A549 (cell line): Measurements from ENCODE around the gene PNN. TPM values are rescaled to one million over a fixed set of nuclear protein-coding genes. Genes with fewer than 3 reads are reported as not detected.

Source experiments
- ATAC-seq, 2 experiments: fragments of 200-7000 bp in 1 of 2; fragments of >200 bp in 1 of 2; cut with Nextera tagmentation in 1 of 2; cut with Tn5 transposase in 1 of 2; 3 replicates each; pipeline versions ENCODE4 v1.8.0 to v1.9.1; 2018 to 2020; ENCODE audit warnings: mild to moderate bottlenecking in 1 of 2, moderate library complexity in 1 of 2
- CTCF ChIA-PET: fragments of 300-600 bp; sonication (Branson Sonifier 250); formaldehyde crosslinking; extraction: SDS; loops from one replicate; lab custom pipeline; 2021; ENCODE audit warnings: antibody characterized with exemption, inconsistent platforms; lab: Yijun Ruan, JAX
- POLR2A ChIA-PET: fragments of 350-600 bp; formaldehyde crosslinking; extraction: SDS; loops from one replicate; lab custom pipeline; 2021; ENCODE audit warnings: antibody characterized with exemption, inconsistent platforms; lab: Yijun Ruan, JAX
- DNase-seq, 2 experiments: peaks; one replicate each; pipeline versions ENCODE4 v3.0.0 to v3.0.0-alpha.2; 2011 to 2016; ENCODE audit warnings: low read depth in 1 of 2, low spot score in 1 of 2
- FAIRE-seq: peaks from 2 replicates; lab custom pipeline; 2011; peaks lifted over from hg19 to GRCh38; lab: Jason Lieb, UNC
- H3K27ac ChIP-seq, 2 experiments: fragments of >200 bp; sonication (Bioruptor Twin); formaldehyde crosslinking; 3 replicates each; pipeline ENCODE4 v1.5.1; 2016 to 2017
- H3K4me1 ChIP-seq: fragments of >200 bp; sonication (Bioruptor Twin); formaldehyde crosslinking; 3 replicates; pipeline ENCODE4 v1.6.1; 2016
- H3K4me2 ChIP-seq: fragments of >200 bp; sonication (Bioruptor Twin); formaldehyde crosslinking; 3 replicates; pipeline ENCODE4 v1.6.1; 2016
- H3K4me3 ChIP-seq: fragments of >200 bp; sonication (Bioruptor Twin); formaldehyde crosslinking; 3 replicates; pipeline ENCODE4 v1.5.1; 2016
- H3K9me3 ChIP-seq: fragments of >200 bp; sonication (Bioruptor Twin); formaldehyde crosslinking; 3 replicates; pipeline ENCODE4 v1.6.1; 2016
- ATOH8 ChIP-seq: fragments of 250-450 bp; sonication (Bioruptor Pico); IDR thresholded peaks from 2 replicates; pipeline ENCODE4 v1.5.0; 2020; ENCODE audit warnings: low read depth, mild to moderate bottlenecking, moderate library complexity
- BCL3 ChIP-seq: fragments of >200 bp; sonication (Bioruptor Twin); formaldehyde crosslinking; IDR thresholded peaks from 3 replicates; pipeline ENCODE4 v1.6.1; 2016
- BHLHE40 ChIP-seq: IDR thresholded peaks from 2 replicates; pipeline ENCODE4 v1.6.1; 2012; ENCODE audit warnings: low read depth, low read length, inconsistent platforms
- CBX2 ChIP-seq: fragments of 200-600 bp; sonication (generic); IDR thresholded peaks from 2 replicates; pipeline ENCODE4 v1.6.1; 2016; ENCODE audit warnings: low read depth, mild to moderate bottlenecking, borderline replicate concordance
- CEBPB ChIP-seq, 2 experiments: fragments of >200 bp in 1 of 2; sonication (Bioruptor Twin) in 1 of 2; formaldehyde crosslinking in 1 of 2; IDR thresholded peaks; 2 replicates each; pipeline ENCODE4 v1.6.1; 2012 to 2016
- CHD2 ChIP-seq: fragments of 150-350 bp; IDR thresholded peaks from 2 replicates; pipeline ENCODE4 v1.6.1; 2014; ENCODE audit warnings: low read length; ENCODE audit not compliant: partially characterized antibody
- CHD4 ChIP-seq: fragments of 200-600 bp; sonication (generic); IDR thresholded peaks from 2 replicates; pipeline ENCODE4 v1.6.1; 2016; ENCODE audit warnings: antibody characterized with exemption, mild to moderate bottlenecking, borderline replicate concordance
- E2F6 ChIP-seq: IDR thresholded peaks from 2 replicates; pipeline ENCODE4 v1.6.1; 2012; ENCODE audit warnings: low read depth, borderline replicate concordance
- ESRRA ChIP-seq: fragments of 150-350 bp; IDR thresholded peaks from 2 replicates; pipeline ENCODE4 v1.6.1; 2014; ENCODE audit warnings: mild to moderate bottlenecking, low read length, borderline replicate concordance
- FOSB ChIP-seq: fragments of 250-450 bp; sonication (Bioruptor Pico); IDR thresholded peaks from 2 replicates; pipeline ENCODE4 v1.5.0; 2020; ENCODE audit warnings: mild to moderate bottlenecking, moderate library complexity
- FOSL2 ChIP-seq, 2 experiments: fragments of 450-650 bp in 1 of 2; fragments of >200 bp in 1 of 2; sonication (Bioruptor Twin) in 1 of 2; formaldehyde crosslinking; IDR thresholded peaks; 2 replicates each; pipeline versions ENCODE4 v1.5.0 to v1.6.1; 2016 to 2020; ENCODE audit warnings: mild to moderate bottlenecking in 1 of 2, moderate library complexity in 1 of 2
- GATA3 ChIP-seq: IDR thresholded peaks from 2 replicates; pipeline ENCODE4 v1.6.1; 2012; ENCODE audit warnings: borderline replicate concordance
- HDAC2 ChIP-seq: fragments of 200-600 bp; sonication (generic); IDR thresholded peaks from 2 replicates; pipeline ENCODE4 v1.6.1; 2016
- HMGXB4 ChIP-seq: fragments of 250-450 bp; sonication (Bioruptor Pico); IDR thresholded peaks from 2 replicates; pipeline ENCODE4 v1.5.0; 2021; ENCODE audit warnings: mild to moderate bottlenecking, moderate library complexity, borderline replicate concordance
- JUN ChIP-seq, 2 experiments: fragments of >200 bp; sonication (Bioruptor Twin); formaldehyde crosslinking; IDR thresholded peaks; 2 replicates in 1 of 2; 3 replicates in 1 of 2; pipeline ENCODE4 v1.6.1; 2016 to 2017
- JUNB ChIP-seq: fragments of >200 bp; sonication (Bioruptor Twin); formaldehyde crosslinking; IDR thresholded peaks from 2 replicates; pipeline ENCODE4 v1.6.1; 2016
- KDM1A ChIP-seq: fragments of 200-600 bp; sonication (generic); IDR thresholded peaks from 2 replicates; pipeline ENCODE4 v1.6.1; 2016; ENCODE audit warnings: low read depth, mild to moderate bottlenecking
- KDM5A ChIP-seq: fragments of 200-600 bp; sonication (generic); IDR thresholded peaks from 2 replicates; pipeline ENCODE4 v1.6.1; 2016; ENCODE audit warnings: antibody characterized with exemption, mild to moderate bottlenecking
- MAX ChIP-seq: IDR thresholded peaks from 2 replicates; pipeline ENCODE4 v1.6.1; 2012
- MYC ChIP-seq: IDR thresholded peaks from 2 replicates; pipeline ENCODE4 v1.6.1; 2012; ENCODE audit warnings: mild to moderate bottlenecking, inconsistent platforms, low read length, improper control_type of control experiment, borderline replicate concordance
- NFE2L2 ChIP-seq: fragments of 150-350 bp; conservative IDR thresholded peaks from 2 replicates; pipeline ENCODE4 v1.6.1; 2014; ENCODE audit warnings: low read length
- NPAS2 ChIP-seq: fragments of 250-450 bp; sonication (Bioruptor Pico); IDR thresholded peaks from 2 replicates; pipeline ENCODE4 v1.8.0; 2022; ENCODE audit warnings: mild to moderate bottlenecking, moderate library complexity, borderline replicate concordance
- PBX3 ChIP-seq: IDR thresholded peaks from 2 replicates; pipeline ENCODE4 v1.6.1; 2012
- POLR2A ChIP-seq: IDR thresholded peaks from 2 replicates; pipeline ENCODE4 v1.6.1; 2012; ENCODE audit warnings: mild to moderate bottlenecking, low read length
- RCOR1 ChIP-seq: fragments of 150-350 bp; IDR thresholded peaks from 2 replicates; pipeline ENCODE4 v1.6.1; 2014; ENCODE audit warnings: antibody characterized with exemption, low read length, low read depth
- REST ChIP-seq: fragments of 200-600 bp; sonication (generic); IDR thresholded peaks from 2 replicates; pipeline ENCODE4 v1.6.1; 2016; ENCODE audit warnings: antibody characterized with exemption, mild to moderate bottlenecking, moderate library complexity
- RFX5 ChIP-seq: fragments of 450-650 bp; IDR thresholded peaks from 2 replicates; pipeline ENCODE4 v1.7.1; 2014; ENCODE audit warnings: antibody characterized with exemption, mild to moderate bottlenecking, moderate library complexity
- RNF2 ChIP-seq: fragments of 200-600 bp; sonication (generic); IDR thresholded peaks from 2 replicates; pipeline ENCODE4 v1.6.1; 2016; ENCODE audit warnings: low read depth, mild to moderate bottlenecking, antibody characterized with exemption, moderate library complexity, borderline replicate concordance
- WGBS: methylation state at CpG from one replicate; pipeline ENCODE4 v1.1.6; 2017; ENCODE audit errors: missing lambda C conversion rate; 5-methylcytosine and 5-hydroxymethylcytosine counted together
- polyA minus RNA-seq: library from RNA; depleted of rRNA, polyadenylated mRNA; stranded (reverse); fragments of >200 nt; gene quantifications from 2 replicates; pipeline ENCODE4 v1.2.3, GENCODE V29; 2011; rRNA and poly(A)+ RNA removed
- polyA plus RNA-seq, 4 experiments: library from polyadenylated mRNA; depleted of rRNA in 3 of 4; stranded (reverse); fragments of >200 nt; fragmentation: RNase III in 1 of 4; extraction: RNeasy Plus Mini Kit Qiagen cat#74134 plus additional on column Dnase treatment in 1 of 4; gene quantifications; 2 replicates in 3 of 4; 3 replicates in 1 of 4; pipeline ENCODE4 v1.2.3, GENCODE V29; 2011 to 2017

Gene PNN
- 40.3 and 50.1 TPM in 2 replicates for polyA plus RNA-seq (2011; rRNA removed)
- polyA plus RNA-seq (2012; cell fraction: cytosol; rRNA removed): 12.8 and 18.7 TPM in 2 replicates
- polyA plus RNA-seq (2012; cell fraction: nucleus; rRNA removed): 45.6 and 146 TPM in 2 replicates
- 108 to 124 TPM (median 117 TPM) in 3 replicates for polyA plus RNA-seq (2017; fragmentation: RNase III; extraction: RNeasy Plus Mini Kit Qiagen cat#74134 plus additional on column Dnase treatment)
- 21.7 and 24.8 TPM in 2 replicates for polyA minus RNA-seq

GRCh38 chr14:39174560-39175444 lies at the start of gene PNN:
TSS of gene PNN (plus strand) at chr14:39175254. CDS start at chr14:39175280, 26 bp downstream.
- Histone ChIP-seq H3K9me3 (no peaks in the 10 kb centered on the region), H3K4me3 (peak within 1 kb of the TSS; percentile 82), H3K4me2 (peak within 1 kb of the TSS; percentile 83), H3K4me1 (peaks cover 36% of the 10 kb centered on the region), H3K27ac (peak within 1 kb of the TSS; percentile 95)
- FAIRE-seq (no peak), DNase-seq (peak; percentile 96 to 100), ATAC-seq (peak; percentile 95)
- ChIA-PET CTCF (interaction anchor here (0.6 kb wide), 1 partner anchor 57 kb away, joined by 3 read pairs; no protein-coding TSS in a partner anchor), POLR2A (interaction anchor here (0.9 to 1.7 kb wide), 12 partner anchors 10 to 258 kb away, joined by 3 to 31 read pairs (median 4); partner anchors contain the start of genes FBXO33, GEMIN2 and SEC23A)
- 2% methylated on average over 50 of the region's 56 CpGs for WGBS
- TF ChIP-seq REST: peak; percentile 83
- TF ChIP-seq RCOR1: no peak
- TF ChIP-seq FOSL2 (IDR thresholded peaks at IDR 0.05): no peak
- TF ChIP-seq FOSL2 (CRISPR knock-in tag; IDR thresholded peaks at IDR 0.05): no peak
- peak; percentile 58; the same call in 1 of the 2 replicates for TF ChIP-seq MYC
- no peak for TF ChIP-seq ESRRA
- peak; percentile 87 to 95 for TF ChIP-seq CEBPB (IDR thresholded peaks at IDR 0.05)
- TF ChIP-seq RNF2: no peak
- no peak for TF ChIP-seq HDAC2
- no peak for TF ChIP-seq HMGXB4 (CRISPR knock-in tag)
- peak; percentile 90; the same call in 1 of the 3 replicates for TF ChIP-seq BCL3
- TF ChIP-seq CBX2: no peak
- TF ChIP-seq RFX5: no peak; the same call in 1 of the 2 replicates
- peak; percentile 74 for TF ChIP-seq MAX
- TF ChIP-seq E2F6: peak; percentile 35; the same call in 1 of the 2 replicates
- 0 out of 2 replicates have a peak, but pooled peaks have one; percentile 8 for TF ChIP-seq CHD4
- TF ChIP-seq POLR2A: peak; percentile 65
- TF ChIP-seq FOSB (CRISPR knock-in tag): no peak
- peak; percentile 94 for TF ChIP-seq PBX3
- TF ChIP-seq NFE2L2: no peak
- TF ChIP-seq BHLHE40: peak; percentile 84
- peak; percentile 89 for TF ChIP-seq GATA3
- no peak for TF ChIP-seq ATOH8 (CRISPR knock-in tag)
- no peak for TF ChIP-seq NPAS2 (CRISPR knock-in tag)
- peak; percentile 90 for TF ChIP-seq CHD2
- no peak for TF ChIP-seq JUNB
- no peak for TF ChIP-seq KDM5A
- peak; percentile 57 to 77; a peak in 3 of 5 replicates for TF ChIP-seq JUN (IDR thresholded peaks at IDR 0.05)
- TF ChIP-seq KDM1A: 0 out of 2 replicates have a peak, but pooled peaks have one; percentile 32
